ENCODE data around the gene TMEM9B.
A peak's percentile ranks its signal among the peaks of the same experiment; 100 is the strongest.
"Not testable (repeated sequence)": the region's sequence is repeated elsewhere in the genome, so short reads cannot be mapped to it uniquely, and the experiment has no call there.

TMEM9B gene

GRCh38 chr11:8964324-8965320 is at the start of gene TMEM9B:
Gene TMEM9B (minus strand): TSS chr11:8964442. CDS start chr11:8964313, 129 bp downstream.
- DNase-seq = peak; percentile 77 to 80

GRCh38 chr11:9013373-9013772 is 49.1 kb upstream of the TMEM9B start:
- DNase-seq = no peak

- not testable (repeated sequence) for DNase-seq
Observed at GRCh38 chr11:9009538-9009937, 45.3 kb upstream of the TMEM9B start.

- no peak for DNase-seq
Observed at GRCh38 chr11:9008661-9009060, 44.4 kb upstream of the TMEM9B start.

GRCh38 chr11:9008011-9008550 is 43.8 kb upstream of the TMEM9B start:
- DNase-seq = no peak

- DNase-seq = no peak
Observed at GRCh38 chr11:9005087-9005486, 40.8 kb upstream of the TMEM9B start.

- peak in 1 of 2 donors; percentile 3 for DNase-seq
Observed at GRCh38 chr11:9004183-9004926, 40.1 kb upstream of the TMEM9B start.

GRCh38 chr11:9003573-9004182 is 39.4 kb upstream of the TMEM9B start, which contains the start of gene NRIP3:
Gene NRIP3 (minus strand): TSS chr11:9004001. CDS start chr11:9003935, 66 bp downstream.
- peak; percentile 83 to 86 for DNase-seq

- peak in 1 of 2 donors; percentile 4 for DNase-seq
Observed at GRCh38 chr11:9002920-9003572, 38.8 kb upstream of the TMEM9B start.

GRCh38 chr11:9001736-9002135 is 37.5 kb upstream of the TMEM9B start:
- DNase-seq = peak in 1 of 2 donors; percentile 62

- DNase-seq = no peak
Observed at GRCh38 chr11:8998017-8998416, 33.8 kb upstream of the TMEM9B start.

GRCh38 chr11:8997451-8997850 is 33.2 kb upstream of the TMEM9B start:
- DNase-seq = no peak

- no peak for DNase-seq
Observed at GRCh38 chr11:8989453-8989852, 25.2 kb upstream of the TMEM9B start.

GRCh38 chr11:8988329-8989234 is 24.3 kb upstream of the TMEM9B start:
- DNase-seq = no peak

GRCh38 chr11:8987446-8987845 is 23.2 kb upstream of the TMEM9B start:
- no peak for DNase-seq

GRCh38 chr11:8986772-8987171 is 22.5 kb upstream of the TMEM9B start:
- not testable (repeated sequence) for DNase-seq

GRCh38 chr11:8985462-8985861 is 21.2 kb upstream of the TMEM9B start:
- DNase-seq = no peak

- DNase-seq = no peak
Observed at GRCh38 chr11:8983552-8983951, 19.3 kb upstream of the TMEM9B start.

GRCh38 chr11:8980485-8980884 is 16.2 kb upstream of the TMEM9B start:
- DNase-seq = no peak

- not testable (repeated sequence) for DNase-seq
Observed at GRCh38 chr11:8979365-8979764, 15.1 kb upstream of the TMEM9B start.

- DNase-seq = no peak
Observed at GRCh38 chr11:8973121-8973520, 8.9 kb upstream of the TMEM9B start.

Data from CD4-positive, alpha-beta T cell treated with Interleukin-1 beta for 1 hour (primary cell).